A549 treated with CpdA at 1 μM for 4 hours (cell line): ENCODE data around the gene SCD. TPM values are rescaled to one million over a fixed set of nuclear protein-coding genes. Genes with fewer than 3 reads are reported as not detected.

ENCODE experiments used
- total RNA-seq: library from RNA; stranded (reverse); fragments of 200-300 nt; extraction: Qiagen RNA extraction; gene quantifications from 5 replicates; pipeline ENCODE4 v1.2.3, GENCODE V29; 2022; ENCODE audit warnings: low read depth

SCD gene
- 147 to 216 TPM (median 184 TPM) in 5 replicates for total RNA-seq

GRCh38 chr10:100346765-100347567 lies at the start of gene SCD:
Gene SCD, plus strand, starts transcription at chr10:100347233. Its CDS starts 272 bp downstream, at chr10:100347505.

GRCh38 chr10:100330079-100330478 lies 17.0 kb upstream of the SCD start, which contains the start of gene PKD2L1:
Gene PKD2L1, minus strand, starts transcription at chr10:100330228. Its CDS starts 125 bp downstream, at chr10:100330103.

Other genes starting within 250 kb of the SCD start
- 46.4 to 75.8 TPM (median 55.0 TPM) in 5 replicates for gene ERLIN1, start 161.2 kb upstream of the SCD start, total RNA-seq
- gene CHUK, start 117.6 kb upstream of the SCD start, total RNA-seq = 20.4 to 26.5 TPM (median 22.0 TPM) in 5 replicates
- 20.0 to 25.6 TPM (median 22.7 TPM) in 5 replicates for gene CWF19L1, start 79.6 kb upstream of the SCD start, total RNA-seq
- gene BLOC1S2, start 60.6 kb upstream of the SCD start, total RNA-seq = 96.0 to 127 TPM (median 100 TPM) in 5 replicates
- 0.09 to 0.15 TPM in 2 of 5 replicates, not detected in the others for gene PKD2L1, start 17.0 kb upstream of the SCD start, total RNA-seq
- gene WNT8B, start 115.8 kb downstream of the SCD start, total RNA-seq = 0.03 to 0.07 TPM in 2 of 5 replicates, not detected in the others
- 2.2 to 3.1 TPM (median 2.5 TPM) in 5 replicates for gene SEC31B, start 172.6 kb downstream of the SCD start, total RNA-seq
- gene NDUFB8, start 182.6 kb downstream of the SCD start, total RNA-seq = 268 to 295 TPM (median 293 TPM) in 5 replicates
- 14.7 to 20.1 TPM (median 17.9 TPM) in 5 replicates for gene HIF1AN, start 188.7 kb downstream of the SCD start, total RNA-seq